ENCODE measurements around the gene LRRC18. TPM values are rescaled to one million over a fixed set of nuclear protein-coding genes. Genes with fewer than 3 reads are reported as not detected.

The LRRC18 gene
- total and polyA plus RNA-seq, 9 of the 15 experiments (the other 6 are each of a cell fraction or from before 2014, with no cell fraction given): not detected

GRCh38 chr10:48938990-48939536 lies 577 bp downstream of the LRRC18 start:
- Histone ChIP-seq H3K9ac (ENCODE audit: insufficient read depth in 1 of 2, low read depth in 2 of 2, low read length in 2 of 2) (no peak overlapping the region), H3K36me3 (ENCODE audit: control insufficient read depth, insufficient read depth, low read length) (no peaks in the 10 kb centered on the region), H3K27ac (ENCODE audit: extremely low read depth, low read depth, low read length) (no peak overlapping the region), H3K9me3 (replicated peaks; ENCODE audit: control insufficient read depth, insufficient read depth, low read depth, low read length) (no peaks in the 10 kb centered on the region), H2AFZ (ENCODE audit: low read depth, low read length) (no peak overlapping the region), H3K27me3 (ENCODE audit: control insufficient read depth in 2 of 2, insufficient read depth in 2 of 2, low read length in 2 of 2) (peaks cover 26 to 76% of the 10 kb centered on the region in 2 experiments; a peak in 4 of 5 replicates), H3K9me1 (ENCODE audit: control insufficient read depth, insufficient read depth, low read length) (no peaks in the 10 kb centered on the region), H3K4me2 (ENCODE audit: insufficient read depth, low read length) (no peak overlapping the region), H3K79me2 (ENCODE audit: control insufficient read depth, insufficient read depth, low read length) (no peaks in the 10 kb centered on the region), H4K20me1 (replicated peaks; ENCODE audit: control insufficient read depth, insufficient read depth, low read length) (no peaks in the 10 kb centered on the region), H3K4me1 (replicated peaks in 1 of 2; ENCODE audit: control insufficient read depth in 2 of 2, insufficient read depth in 2 of 2, low read length in 2 of 2) (no peaks in the 10 kb centered on the region), H3K4me3 (no peak overlapping the region)
- in situ Hi-C loops (cut with MboI): no loop called here
- TF ChIP-seq MAX (CRISPR knock-in tag; IDR thresholded peaks at IDR 0.05) (no peak), ZNF584 (CRISPR knock-in tag; IDR thresholded peaks at IDR 0.05; ENCODE audit: low read depth) (no peak), ZNF395 (CRISPR knock-in tag; IDR thresholded peaks at IDR 0.05) (no peak), XRCC4 (IDR thresholded peaks at IDR 0.05; ENCODE audit: extremely low read depth, insufficient read depth, insufficient read length) (no peak), KDM5B (IDR thresholded peaks at IDR 0.05; ENCODE audit: insufficient replicate concordance, low read depth, low read length) (no peak), ZBED1 (IDR thresholded peaks at IDR 0.05) (no peak)
- POLR2A ChIA-PET: interaction anchor here (0.6 to 1.7 kb wide), 2 partner anchors 12 to 23 kb away, joined by 3 to 9 read pairs; no protein-coding TSS in a partner anchor
- intact Hi-C loops (cut with micrococcal nuclease): no loop called here
- DNase-seq (ENCODE audit: extremely low read depth in 1 of 4, low spot score in 3 of 4) (no peak), ATAC-seq (no peak; the same call in 2 of the 3 replicates), FAIRE-seq (no peak)
- WGBS (ENCODE audit: insufficient coverage, low coverage, missing lambda C conversion rate): 0% methylated on average over 6 of the region's 6 CpGs
- no TSS peak for BruUV-seq (replicated peaks)
- CTCF ChIA-PET (ENCODE audit: low intra/inter-chr PET ratio): no interaction called here

All from K562 (cell line).